ENCODE results near the gene WIPI1. TPM values are rescaled to one million over a fixed set of nuclear protein-coding genes. Genes with fewer than 3 reads are reported as not detected.

WIPI1 gene
- total and polyA plus RNA-seq, 2 of the 13 experiments (the other 11 are each of a cell fraction or from before 2014, with no cell fraction given): 29.4 to 141 TPM

DNA sequence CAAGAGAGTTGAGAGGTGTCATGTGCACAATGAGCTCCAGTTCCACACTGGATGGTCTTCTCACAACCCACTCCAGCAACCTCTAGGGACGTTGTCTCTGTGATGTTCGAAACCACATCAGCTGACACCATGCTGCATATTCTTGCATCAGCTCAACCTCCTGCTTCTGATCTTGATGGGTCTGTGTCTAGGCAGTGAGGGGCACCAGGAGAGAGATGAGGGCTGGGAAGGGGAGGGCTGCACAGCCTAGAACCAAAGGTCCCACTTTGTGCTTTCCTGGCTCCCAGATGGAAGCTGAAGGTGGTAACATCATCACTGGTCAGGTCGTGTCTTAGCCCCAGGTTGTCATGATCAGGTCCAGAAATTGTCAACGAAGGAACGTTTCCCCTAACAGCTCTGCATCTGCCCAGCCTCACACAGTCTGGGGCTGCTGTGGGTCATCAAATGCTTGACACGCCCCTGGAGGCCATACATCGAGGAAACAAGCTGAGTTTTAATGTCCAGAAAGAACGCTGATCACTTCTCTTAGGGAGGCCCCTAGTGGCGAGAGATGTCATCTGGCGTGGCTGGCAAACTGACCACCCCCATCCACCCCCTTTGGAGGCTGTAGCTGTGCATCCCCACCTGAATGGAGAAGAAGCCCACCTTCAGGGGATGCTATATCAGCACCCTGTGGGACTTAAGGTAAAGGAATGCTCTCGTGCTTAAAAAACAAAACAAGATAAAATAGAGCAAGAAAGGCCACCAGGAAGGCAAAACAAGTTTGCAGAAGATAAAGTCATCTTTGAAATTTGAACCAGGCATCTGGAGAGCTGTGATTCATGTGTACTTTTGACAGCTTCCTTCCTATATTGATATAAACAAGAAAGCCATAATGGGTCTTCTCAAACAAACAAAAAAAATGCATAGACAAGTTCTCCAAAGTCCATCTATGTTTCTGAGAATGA lies 58.3 kb downstream of the WIPI1 start (continued):
- TF ChIP-seq TCF7 (IDR thresholded peaks at IDR 0.05; ENCODE audit: low read depth) (peak; percentile 63; the same call in 1 of the 2 replicates), ZFY (CRISPR knock-in tag; IDR thresholded peaks at IDR 0.05) (peak; percentile 1; the same call in 1 of the 2 replicates), ZNF274 (CRISPR knock-in tag; IDR thresholded peaks at IDR 0.05) (peak; percentile 51; the same call in 1 of the 2 replicates), ZFP90 (CRISPR knock-in tag; IDR thresholded peaks at IDR 0.05; ENCODE audit: borderline replicate concordance) (peak; percentile 88; the same call in 1 of the 2 replicates), ZNF350 (CRISPR knock-in tag; IDR thresholded peaks at IDR 0.05; ENCODE audit: borderline replicate concordance, low read depth) (peak; percentile 85; the same call in 1 of the 2 replicates), ZBTB3 (CRISPR knock-in tag; IDR thresholded peaks at IDR 0.05; ENCODE audit: borderline replicate concordance, low read depth) (no peak), ZKSCAN5 (CRISPR knock-in tag; IDR thresholded peaks at IDR 0.05) (no peak), KLF6 (CRISPR knock-in tag; IDR thresholded peaks at IDR 0.05) (peak; percentile 75; the same call in 1 of the 2 replicates), MED8 (CRISPR knock-in tag; IDR thresholded peaks at IDR 0.05; ENCODE audit: insufficient replicate concordance) (no peak), BORCS8-MEF2B (CRISPR knock-in tag; IDR thresholded peaks at IDR 0.05) (peak; percentile 20; the same call in 1 of the 2 replicates), SRSF4 (IDR thresholded peaks at IDR 0.05; ENCODE audit: low read depth, low read length, poor library complexity, severe bottlenecking) (no peak), SOX13 (IDR thresholded peaks at IDR 0.05) (no peak), SOX13 (CRISPR knock-in tag; conservative IDR thresholded peaks at IDR 0.05 in 1 of 2, IDR thresholded peaks at IDR 0.05 in 1 of 2) (peak in 1 of 2 experiments; percentile 31; a peak in 1 of 4 replicates), ZNF136 (CRISPR knock-in tag; IDR thresholded peaks at IDR 0.05; ENCODE audit: low read depth) (peak; percentile 28; the same call in 1 of the 2 replicates)
- TF ChIP-seq, protein P1, sequence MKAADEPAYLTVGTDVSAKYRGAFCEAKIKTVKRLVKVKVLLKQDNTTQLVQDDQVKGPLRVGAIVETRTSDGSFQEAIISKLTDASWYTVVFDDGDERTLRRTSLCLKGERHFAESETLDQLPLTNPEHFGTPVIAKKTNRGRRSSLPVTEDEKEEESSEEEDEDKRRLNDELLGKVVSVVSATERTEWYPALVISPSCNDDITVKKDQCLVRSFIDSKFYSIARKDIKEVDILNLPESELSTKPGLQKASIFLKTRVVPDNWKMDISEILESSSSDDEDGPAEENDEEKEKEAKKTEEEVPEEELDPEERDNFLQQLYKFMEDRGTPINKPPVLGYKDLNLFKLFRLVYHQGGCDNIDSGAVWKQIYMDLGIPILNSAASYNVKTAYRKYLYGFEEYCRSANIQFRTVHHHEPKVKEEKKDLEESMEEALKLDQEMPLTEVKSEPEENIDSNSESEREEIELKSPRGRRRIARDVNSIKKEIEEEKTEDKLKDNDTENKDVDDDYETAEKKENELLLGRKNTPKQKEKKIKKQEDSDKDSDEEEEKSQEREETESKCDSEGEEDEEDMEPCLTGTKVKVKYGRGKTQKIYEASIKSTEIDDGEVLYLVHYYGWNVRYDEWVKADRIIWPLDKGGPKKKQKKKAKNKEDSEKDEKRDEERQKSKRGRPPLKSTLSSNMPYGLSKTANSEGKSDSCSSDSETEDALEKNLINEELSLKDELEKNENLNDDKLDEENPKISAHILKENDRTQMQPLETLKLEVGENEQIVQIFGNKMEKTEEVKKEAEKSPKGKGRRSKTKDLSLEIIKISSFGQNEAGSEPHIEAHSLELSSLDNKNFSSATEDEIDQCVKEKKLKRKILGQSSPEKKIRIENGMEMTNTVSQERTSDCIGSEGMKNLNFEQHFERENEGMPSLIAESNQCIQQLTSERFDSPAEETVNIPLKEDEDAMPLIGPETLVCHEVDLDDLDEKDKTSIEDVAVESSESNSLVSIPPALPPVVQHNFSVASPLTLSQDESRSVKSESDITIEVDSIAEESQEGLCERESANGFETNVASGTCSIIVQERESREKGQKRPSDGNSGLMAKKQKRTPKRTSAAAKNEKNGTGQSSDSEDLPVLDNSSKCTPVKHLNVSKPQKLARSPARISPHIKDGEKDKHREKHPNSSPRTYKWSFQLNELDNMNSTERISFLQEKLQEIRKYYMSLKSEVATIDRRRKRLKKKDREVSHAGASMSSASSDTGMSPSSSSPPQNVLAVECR (CRISPR knock-in tag; IDR thresholded peaks at IDR 0.05; ENCODE audit: borderline replicate concordance): no peak; the same call in 1 of the 2 replicates
- TF ChIP-seq, protein P2, sequence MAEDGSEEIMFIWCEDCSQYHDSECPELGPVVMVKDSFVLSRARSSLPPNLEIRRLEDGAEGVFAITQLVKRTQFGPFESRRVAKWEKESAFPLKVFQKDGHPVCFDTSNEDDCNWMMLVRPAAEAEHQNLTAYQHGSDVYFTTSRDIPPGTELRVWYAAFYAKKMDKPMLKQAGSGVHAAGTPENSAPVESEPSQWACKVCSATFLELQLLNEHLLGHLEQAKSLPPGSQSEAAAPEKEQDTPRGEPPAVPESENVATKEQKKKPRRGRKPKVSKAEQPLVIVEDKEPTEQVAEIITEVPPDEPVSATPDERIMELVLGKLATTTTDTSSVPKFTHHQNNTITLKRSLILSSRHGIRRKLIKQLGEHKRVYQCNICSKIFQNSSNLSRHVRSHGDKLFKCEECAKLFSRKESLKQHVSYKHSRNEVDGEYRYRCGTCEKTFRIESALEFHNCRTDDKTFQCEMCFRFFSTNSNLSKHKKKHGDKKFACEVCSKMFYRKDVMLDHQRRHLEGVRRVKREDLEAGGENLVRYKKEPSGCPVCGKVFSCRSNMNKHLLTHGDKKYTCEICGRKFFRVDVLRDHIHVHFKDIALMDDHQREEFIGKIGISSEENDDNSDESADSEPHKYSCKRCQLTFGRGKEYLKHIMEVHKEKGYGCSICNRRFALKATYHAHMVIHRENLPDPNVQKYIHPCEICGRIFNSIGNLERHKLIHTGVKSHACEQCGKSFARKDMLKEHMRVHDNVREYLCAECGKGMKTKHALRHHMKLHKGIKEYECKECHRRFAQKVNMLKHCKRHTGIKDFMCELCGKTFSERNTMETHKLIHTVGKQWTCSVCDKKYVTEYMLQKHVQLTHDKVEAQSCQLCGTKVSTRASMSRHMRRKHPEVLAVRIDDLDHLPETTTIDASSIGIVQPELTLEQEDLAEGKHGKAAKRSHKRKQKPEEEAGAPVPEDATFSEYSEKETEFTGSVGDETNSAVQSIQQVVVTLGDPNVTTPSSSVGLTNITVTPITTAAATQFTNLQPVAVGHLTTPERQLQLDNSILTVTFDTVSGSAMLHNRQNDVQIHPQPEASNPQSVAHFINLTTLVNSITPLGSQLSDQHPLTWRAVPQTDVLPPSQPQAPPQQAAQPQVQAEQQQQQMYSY (CRISPR knock-in tag; IDR thresholded peaks at IDR 0.05): no peak
- TF ChIP-seq, protein P3, sequence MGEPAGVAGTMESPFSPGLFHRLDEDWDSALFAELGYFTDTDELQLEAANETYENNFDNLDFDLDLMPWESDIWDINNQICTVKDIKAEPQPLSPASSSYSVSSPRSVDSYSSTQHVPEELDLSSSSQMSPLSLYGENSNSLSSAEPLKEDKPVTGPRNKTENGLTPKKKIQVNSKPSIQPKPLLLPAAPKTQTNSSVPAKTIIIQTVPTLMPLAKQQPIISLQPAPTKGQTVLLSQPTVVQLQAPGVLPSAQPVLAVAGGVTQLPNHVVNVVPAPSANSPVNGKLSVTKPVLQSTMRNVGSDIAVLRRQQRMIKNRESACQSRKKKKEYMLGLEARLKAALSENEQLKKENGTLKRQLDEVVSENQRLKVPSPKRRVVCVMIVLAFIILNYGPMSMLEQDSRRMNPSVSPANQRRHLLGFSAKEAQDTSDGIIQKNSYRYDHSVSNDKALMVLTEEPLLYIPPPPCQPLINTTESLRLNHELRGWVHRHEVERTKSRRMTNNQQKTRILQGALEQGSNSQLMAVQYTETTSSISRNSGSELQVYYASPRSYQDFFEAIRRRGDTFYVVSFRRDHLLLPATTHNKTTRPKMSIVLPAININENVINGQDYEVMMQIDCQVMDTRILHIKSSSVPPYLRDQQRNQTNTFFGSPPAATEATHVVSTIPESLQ (CRISPR knock-in tag; conservative IDR thresholded peaks at IDR 0.05): 0 out of 2 replicates have a peak, but pooled peaks have one; percentile 56

Measured in HepG2 (cell line).